HFF-Myc (cell line): ENCODE data around the gene MPZL3.

Experiments
- DNase-seq: peaks from one replicate; pipeline ENCODE4 v3.0.0-alpha.2; 2011; ENCODE audit warnings: low read depth; ENCODE audit errors: extremely low read depth
- H3K4me3 ChIP-seq: replicated peaks from 2 replicates; pipeline ENCODE4 v1.5.1; 2011; ENCODE audit warnings: low read depth, mild to moderate bottlenecking, control low read depth, low read length
- TF ChIP-seq, protein P1 (sequence below): IDR thresholded peaks from 2 replicates; pipeline ENCODE4 v1.5.1; 2012; ENCODE audit warnings: mild to moderate bottlenecking, low read depth, low read length, control low read depth; ENCODE audit errors: missing control alignments

Gene MPZL3

DNA sequence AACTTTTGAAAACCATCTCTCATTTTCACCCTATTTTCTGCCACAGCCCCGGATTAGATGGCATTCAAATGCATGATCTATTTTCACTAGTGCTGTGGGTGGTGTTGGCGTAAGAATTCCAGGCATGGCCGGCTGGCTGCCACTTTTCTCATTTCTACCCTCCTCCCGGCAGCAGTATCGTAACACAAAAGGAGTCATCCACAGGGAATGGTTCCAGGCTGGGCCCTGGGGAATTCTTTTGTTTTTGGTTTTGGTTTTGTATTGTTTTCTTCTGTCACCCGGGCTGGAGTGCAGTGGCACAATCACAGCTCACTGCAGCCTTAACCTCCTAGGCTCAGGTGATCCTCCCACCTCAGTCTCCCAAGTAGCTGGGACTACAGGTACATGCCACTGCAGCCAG, 41.2 kb downstream of the MPZL3 start:
- no peak overlapping the region for H3K4me3 ChIP-seq
- TF ChIP-seq, protein P1, sequence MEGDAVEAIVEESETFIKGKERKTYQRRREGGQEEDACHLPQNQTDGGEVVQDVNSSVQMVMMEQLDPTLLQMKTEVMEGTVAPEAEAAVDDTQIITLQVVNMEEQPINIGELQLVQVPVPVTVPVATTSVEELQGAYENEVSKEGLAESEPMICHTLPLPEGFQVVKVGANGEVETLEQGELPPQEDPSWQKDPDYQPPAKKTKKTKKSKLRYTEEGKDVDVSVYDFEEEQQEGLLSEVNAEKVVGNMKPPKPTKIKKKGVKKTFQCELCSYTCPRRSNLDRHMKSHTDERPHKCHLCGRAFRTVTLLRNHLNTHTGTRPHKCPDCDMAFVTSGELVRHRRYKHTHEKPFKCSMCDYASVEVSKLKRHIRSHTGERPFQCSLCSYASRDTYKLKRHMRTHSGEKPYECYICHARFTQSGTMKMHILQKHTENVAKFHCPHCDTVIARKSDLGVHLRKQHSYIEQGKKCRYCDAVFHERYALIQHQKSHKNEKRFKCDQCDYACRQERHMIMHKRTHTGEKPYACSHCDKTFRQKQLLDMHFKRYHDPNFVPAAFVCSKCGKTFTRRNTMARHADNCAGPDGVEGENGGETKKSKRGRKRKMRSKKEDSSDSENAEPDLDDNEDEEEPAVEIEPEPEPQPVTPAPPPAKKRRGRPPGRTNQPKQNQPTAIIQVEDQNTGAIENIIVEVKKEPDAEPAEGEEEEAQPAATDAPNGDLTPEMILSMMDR, result no peak
- DNase-seq, result no peak

DNA sequence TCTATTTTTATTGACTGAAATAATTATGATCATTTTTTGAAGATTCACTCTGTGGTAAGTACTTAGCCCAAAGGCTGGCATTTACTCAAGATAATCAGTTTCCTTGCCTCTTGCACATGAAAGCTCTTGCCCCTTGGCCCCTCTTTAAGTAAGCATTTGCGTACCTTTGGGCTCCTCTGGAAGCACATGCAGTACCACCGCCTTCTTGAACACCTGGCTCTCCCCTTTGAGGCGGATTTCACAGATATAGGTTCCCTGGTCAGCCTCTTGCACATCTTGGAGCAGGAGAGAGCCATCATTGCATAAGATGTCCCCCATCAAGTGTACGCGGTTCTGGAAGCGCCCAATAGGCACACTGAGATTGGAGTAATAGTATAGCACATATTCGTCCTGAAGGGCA, 41.8 kb downstream of the MPZL3 start:
- TF ChIP-seq, protein P1, result no peak
- no peak for DNase-seq
- no peak overlapping the region for H3K4me3 ChIP-seq

DNA sequence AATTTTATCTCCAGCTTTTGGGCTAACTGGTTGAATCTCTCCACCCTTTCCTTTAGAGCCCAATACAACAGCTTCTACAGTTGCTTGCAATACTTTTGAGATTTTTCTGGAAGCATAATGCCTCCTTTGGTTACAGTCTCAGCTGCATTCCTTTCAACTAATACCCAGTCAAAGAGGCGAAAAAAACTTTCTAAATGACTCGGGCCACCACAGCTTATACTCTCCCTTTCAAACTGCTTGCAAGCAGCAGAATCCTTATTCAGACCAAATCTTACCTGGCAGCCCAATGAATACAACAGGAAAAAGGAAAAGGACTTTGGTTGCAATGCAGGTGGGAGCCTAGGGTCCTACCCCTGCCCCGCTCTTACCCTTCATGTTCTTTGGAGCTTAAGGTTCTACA, 43.1 kb downstream of the MPZL3 start:
- TF ChIP-seq, protein P1, result no peak
- DNase-seq, result no peak

DNA sequence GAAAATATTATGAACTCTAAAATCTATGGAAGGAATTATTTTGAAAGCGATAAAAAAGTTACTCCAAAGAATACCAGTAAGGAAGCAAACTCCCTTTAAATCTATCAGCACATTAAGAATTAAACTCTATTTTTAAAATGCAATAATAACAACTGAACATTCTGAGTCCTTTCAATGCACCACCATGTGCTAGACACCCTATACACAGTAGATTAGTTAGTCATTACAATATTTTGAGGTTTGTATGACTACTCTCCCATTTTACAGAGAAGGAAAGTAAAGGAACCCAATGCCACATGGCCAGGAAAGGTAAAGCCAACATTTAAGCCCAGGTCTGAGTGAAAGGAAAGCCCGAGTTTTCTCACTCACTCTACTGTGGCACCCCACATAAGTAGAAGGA, 45.1 kb downstream of the MPZL3 start:
- no peak overlapping the region for H3K4me3 ChIP-seq
- TF ChIP-seq, protein P1, result no peak
- no peak for DNase-seq

More for the DNA sequence above, 43.1 kb downstream of the MPZL3 start:
- H3K4me3 ChIP-seq, result no peak overlapping the region

DNA sequence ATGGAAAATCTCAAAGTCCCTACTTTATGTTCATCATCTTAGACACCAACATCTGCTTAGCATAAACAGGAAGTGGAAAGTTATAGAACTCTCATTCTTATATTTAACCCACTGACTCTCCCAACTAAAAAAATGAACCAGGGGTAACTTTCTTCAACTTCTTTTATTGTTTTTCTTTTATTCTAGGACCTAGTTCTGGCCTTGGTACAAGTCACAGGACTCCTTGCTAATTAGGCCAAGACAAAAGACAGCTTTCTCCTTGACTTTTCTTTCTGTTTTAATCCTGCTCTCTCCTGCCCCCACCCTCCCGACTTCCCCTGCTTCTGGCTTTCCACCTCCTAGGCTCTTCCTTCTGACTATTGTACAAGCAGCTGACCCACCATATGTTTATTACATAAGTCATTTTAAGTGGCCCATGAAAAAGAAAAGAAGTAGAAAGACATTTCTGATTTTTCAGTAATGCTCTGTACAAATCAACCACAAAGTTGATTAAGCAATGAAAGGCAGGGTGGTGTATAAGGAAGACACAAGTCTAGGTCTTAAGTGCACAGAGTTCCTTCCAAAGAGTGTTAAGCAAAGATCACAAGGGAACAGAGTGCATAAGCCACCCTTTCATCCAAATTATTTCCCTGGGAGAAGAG, 45.7 kb downstream of the MPZL3 start:
- TF ChIP-seq, protein P1, result no peak
- no peak for DNase-seq
- H3K4me3 ChIP-seq, result no peak overlapping the region

DNA sequence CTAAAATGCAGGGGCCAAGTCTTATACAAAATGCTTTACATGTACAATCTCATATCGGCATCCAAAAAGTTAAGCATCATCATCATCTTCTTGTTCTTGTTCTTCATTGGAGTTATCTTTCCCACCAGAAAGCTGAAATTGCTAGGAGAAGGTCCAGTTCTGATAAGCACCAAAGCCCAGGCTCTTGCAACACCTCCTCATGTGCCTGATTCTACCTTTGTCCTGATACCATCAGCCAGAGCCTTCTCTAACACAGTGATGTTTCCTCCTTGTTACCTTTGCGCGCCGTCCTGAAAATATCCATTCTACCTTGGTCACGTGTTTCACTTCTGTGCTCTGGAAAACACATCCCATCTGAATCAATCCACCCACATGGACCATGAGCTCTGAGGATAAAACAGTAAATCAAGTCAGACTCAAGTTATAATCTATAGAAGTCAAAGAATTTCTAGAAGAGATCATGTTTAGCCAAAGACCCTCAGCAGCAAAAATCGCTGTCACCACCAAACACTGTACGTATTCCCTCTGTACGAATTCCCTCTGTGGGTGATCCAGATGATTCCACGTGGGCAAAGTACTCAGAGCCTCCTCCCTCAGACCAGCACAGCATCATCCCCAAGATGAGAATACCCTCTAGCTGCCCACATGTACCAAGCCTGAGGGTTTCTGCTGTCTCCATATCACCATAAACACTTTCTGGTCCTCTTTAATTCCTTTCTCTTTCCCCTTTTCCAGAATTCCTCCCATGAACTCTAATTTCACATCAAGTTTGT, 46.4 kb downstream of the MPZL3 start:
- TF ChIP-seq, protein P1, result no peak
- H3K4me3 ChIP-seq, result no peak overlapping the region

More for the DNA sequence above, 46.4 kb downstream of the MPZL3 start:
- DNase-seq, result no peak
